BLaER1 treated with 17β-estradiol and CSF1 and Interleukin-3, amounts not matched to agents 10 nM and 100 nM (cell line): ENCODE results near the gene ZNF106.

ENCODE experiments used
- H3K27ac ChIP-seq, 11 experiments: shearing (Covaris generic); formaldehyde crosslinking; 2 replicates each; pipeline ENCODE4 v1.8.1; 2022
- H3K27me3 ChIP-seq, 11 experiments: shearing (Covaris generic); formaldehyde crosslinking; 2 replicates each; pipeline ENCODE4 v1.8.1; 2022
- H3K36me3 ChIP-seq, 11 experiments: shearing (Covaris generic); formaldehyde crosslinking; 2 replicates each; pipeline ENCODE4 v1.8.1; 2022
- H3K4me1 ChIP-seq, 10 experiments: shearing (Covaris generic); formaldehyde crosslinking; 2 replicates each; pipeline ENCODE4 v1.8.1; 2022
- H3K4me2 ChIP-seq, 11 experiments: shearing (Covaris generic); formaldehyde crosslinking; 2 replicates each; pipeline ENCODE4 v1.8.1; 2022
- H3K4me3 ChIP-seq, 10 experiments: shearing (Covaris generic); formaldehyde crosslinking; 2 replicates each; pipeline ENCODE4 v1.8.1; 2022
- H3K9ac ChIP-seq, 11 experiments: shearing (Covaris generic); formaldehyde crosslinking; 2 replicates each; pipeline ENCODE4 v1.8.1; 2022
- H3K9me3 ChIP-seq, 11 experiments: shearing (Covaris generic); formaldehyde crosslinking; replicated peaks in 1 of 11; 2 replicates each; pipeline ENCODE4 v1.8.1; 2022
- H4K20me1 ChIP-seq, 11 experiments: shearing (Covaris generic); formaldehyde crosslinking; 2 replicates each; pipeline ENCODE4 v1.8.1; 2022
- Cebpa-rat ChIP-seq, 11 experiments: shearing (Covaris generic); IDR thresholded peaks; 2 replicates each; pipeline ENCODE4 v1.8.1; 2022

The ZNF106 gene

DNA sequence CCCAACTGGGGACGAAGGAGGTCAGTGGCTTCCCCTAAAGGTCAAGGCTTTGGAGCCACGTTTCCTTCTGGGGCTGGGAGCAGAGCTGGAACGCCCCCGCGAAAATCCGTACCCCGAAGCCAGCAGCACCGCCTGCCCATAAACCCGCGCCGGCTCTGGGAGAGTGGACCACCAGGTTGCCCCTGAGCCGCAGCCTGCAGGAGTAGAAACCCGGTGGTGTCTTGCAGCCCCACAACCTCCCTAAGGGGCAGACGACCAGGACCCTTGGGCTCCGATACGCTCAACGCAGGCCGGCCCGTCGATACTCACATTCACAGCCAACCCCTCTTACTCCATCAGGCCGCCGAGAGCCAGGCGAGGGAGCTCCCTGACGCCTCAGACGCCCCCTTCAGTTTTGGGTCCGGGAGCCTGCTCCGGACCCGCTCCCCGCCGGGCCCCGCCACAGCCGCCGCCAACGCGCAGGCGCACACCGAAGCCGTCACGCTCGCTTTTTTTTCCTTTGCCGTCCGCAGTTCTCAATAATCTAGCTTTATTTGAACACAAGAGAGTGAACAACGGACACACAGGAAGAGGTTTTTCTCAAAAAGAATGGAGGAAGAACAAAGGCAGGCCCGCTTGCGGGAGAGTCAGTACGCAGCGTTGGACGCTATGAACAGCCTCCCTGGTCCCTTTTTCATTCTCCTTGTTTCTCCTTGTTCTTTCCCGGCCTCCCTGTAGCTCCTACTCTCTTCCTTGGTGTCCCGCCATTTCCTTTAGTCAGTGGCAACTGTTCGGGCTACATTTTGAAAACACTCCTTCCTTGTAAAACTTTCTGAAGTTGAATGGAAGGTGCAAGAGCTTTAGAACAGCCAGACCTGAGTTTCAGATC is at the start of gene ZNF106:
ZNF106 (minus strand) TSS at position 471 of the 868 bp plus-strand sequence. CDS start 18,852 bp downstream, outside the sequence.
- H4K20me1 ChIP-seq, result peaks cover 0 to 41% (median 30%) of the 10 kb centered on the region in 11 experiments; a peak in 15 of 22 replicates
- H3K36me3 ChIP-seq, result peaks cover under 1 to 29% (median 14%) of the 10 kb centered on the region in 11 experiments; a peak in 16 of 22 replicates
- peaks cover 42 to 68% (median 58%) of the 10 kb centered on the region in 10 experiments for H3K4me1 ChIP-seq
- H3K4me2 ChIP-seq, result peak within 1 kb of the TSS; percentile 77 to 98 (median 92)
- H3K9me3 ChIP-seq, result no peaks in the 10 kb centered on the region
- no peaks in the 10 kb centered on the region for H3K27me3 ChIP-seq
- peak within 1 kb of the TSS; percentile 82 to 95 (median 89) for H3K4me3 ChIP-seq
- peak within 1 kb of the TSS; percentile 89 to 94 (median 90) for H3K9ac ChIP-seq
- no peak for TF ChIP-seq Cebpa-rat (IDR thresholded peaks at IDR 0.05)
- H3K27ac ChIP-seq, result peak within 1 kb of the TSS; percentile 91 to 98 (median 95)

DNA sequence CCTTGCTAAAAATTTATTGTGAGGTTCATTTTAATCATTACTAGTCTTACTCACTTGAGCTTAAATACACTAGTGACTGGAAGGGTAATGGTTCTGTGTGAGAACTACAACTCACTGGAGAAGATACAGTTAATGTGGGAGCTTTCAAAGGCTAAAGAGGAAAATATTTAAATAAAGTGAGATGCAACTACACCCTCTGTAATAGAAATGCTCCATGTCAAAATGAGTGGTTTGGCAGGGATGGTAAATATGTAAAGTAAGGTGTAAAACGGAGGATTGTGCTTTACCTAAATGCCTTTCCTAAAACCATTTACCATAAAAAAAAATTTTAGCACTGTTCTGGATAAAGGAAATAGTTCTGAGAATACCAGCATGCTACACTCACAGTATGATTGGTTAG is 42.3 kb upstream of the ZNF106 start:
- H3K4me3 ChIP-seq, result no peak overlapping the region
- H3K27me3 ChIP-seq, result no peaks in the 10 kb centered on the region
- H3K9me3 ChIP-seq, result no peaks in the 10 kb centered on the region
- no peak overlapping the region for H3K27ac ChIP-seq
- no peak overlapping the region for H3K4me2 ChIP-seq
- no peak overlapping the region for H3K9ac ChIP-seq
- H3K36me3 ChIP-seq, result peaks cover 81 to 100% (median 98%) of the 10 kb centered on the region in 11 experiments
- H4K20me1 ChIP-seq, result peaks cover 0 to 20% (median 0%) of the 10 kb centered on the region in 11 experiments; a peak in 2 of 22 replicates
- H3K4me1 ChIP-seq, result no peaks in the 10 kb centered on the region
- no peak for TF ChIP-seq Cebpa-rat (IDR thresholded peaks at IDR 0.05)

DNA sequence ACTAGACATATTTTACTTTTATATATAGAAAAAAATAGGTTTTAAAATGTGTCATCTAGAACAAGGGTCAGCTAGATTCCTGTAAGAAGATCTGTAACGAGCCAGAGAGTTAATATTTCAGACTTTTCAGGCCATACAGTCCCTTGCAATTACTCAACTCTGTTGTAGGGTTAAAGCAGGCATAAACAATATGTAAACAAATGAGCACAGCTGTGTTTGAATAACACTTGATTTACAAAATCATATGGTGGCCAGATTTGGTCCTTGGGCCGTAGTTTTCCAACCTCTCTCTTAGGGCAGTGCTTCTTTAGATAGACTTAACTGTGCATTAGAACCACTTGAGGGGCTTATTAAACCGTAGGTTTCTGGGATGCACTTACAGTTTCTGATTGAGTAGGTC is 38.0 kb upstream of the ZNF106 start:
- no peak for TF ChIP-seq Cebpa-rat (IDR thresholded peaks at IDR 0.05)
- Histone ChIP-seq H3K4me1 (no peaks in the 10 kb centered on the region), H3K9me3 (no peaks in the 10 kb centered on the region), H3K9ac (no peak overlapping the region), H3K36me3 (peaks cover 61 to 100% (median 88%) of the 10 kb centered on the region in 11 experiments), H3K4me2 (no peak overlapping the region), H3K4me3 (no peak overlapping the region), H3K27me3 (no peaks in the 10 kb centered on the region), H4K20me1 (peaks cover 0 to 15% (median 0%) of the 10 kb centered on the region in 11 experiments; a peak in 2 of 22 replicates), H3K27ac (no peak overlapping the region)

DNA sequence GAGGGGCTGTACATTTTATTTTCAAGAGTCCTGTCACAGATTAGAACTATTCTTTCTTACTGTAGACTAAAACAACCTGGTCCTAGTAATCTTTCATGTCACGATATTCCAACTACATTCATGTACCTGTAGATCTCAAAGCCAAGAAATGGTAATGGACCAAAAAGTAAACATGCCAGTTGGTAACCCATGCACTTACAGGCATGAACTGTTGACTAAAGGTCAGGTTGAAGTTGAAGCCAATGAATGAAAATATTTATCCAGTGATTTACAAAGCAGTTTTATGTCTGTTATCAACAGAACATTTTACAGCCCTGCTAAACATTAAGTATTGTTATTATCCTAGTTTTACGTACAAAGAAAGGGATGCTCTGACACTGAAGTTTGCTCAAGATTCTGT is 32.4 kb upstream of the ZNF106 start:
- no peak overlapping the region for H3K27ac ChIP-seq
- H3K4me2 ChIP-seq, result no peak overlapping the region
- no peak overlapping the region for H3K4me3 ChIP-seq
- no peaks in the 10 kb centered on the region for H3K4me1 ChIP-seq
- no peaks in the 10 kb centered on the region for H3K9me3 ChIP-seq
- no peak overlapping the region for H3K9ac ChIP-seq
- H3K27me3 ChIP-seq, result no peaks in the 10 kb centered on the region
- peaks cover 63 to 100% (median 82%) of the 10 kb centered on the region in 11 experiments for H3K36me3 ChIP-seq
- peaks cover 0 to 30% (median 0%) of the 10 kb centered on the region in 11 experiments; a peak in 4 of 22 replicates for H4K20me1 ChIP-seq
- TF ChIP-seq Cebpa-rat (IDR thresholded peaks at IDR 0.05), result no peak

DNA sequence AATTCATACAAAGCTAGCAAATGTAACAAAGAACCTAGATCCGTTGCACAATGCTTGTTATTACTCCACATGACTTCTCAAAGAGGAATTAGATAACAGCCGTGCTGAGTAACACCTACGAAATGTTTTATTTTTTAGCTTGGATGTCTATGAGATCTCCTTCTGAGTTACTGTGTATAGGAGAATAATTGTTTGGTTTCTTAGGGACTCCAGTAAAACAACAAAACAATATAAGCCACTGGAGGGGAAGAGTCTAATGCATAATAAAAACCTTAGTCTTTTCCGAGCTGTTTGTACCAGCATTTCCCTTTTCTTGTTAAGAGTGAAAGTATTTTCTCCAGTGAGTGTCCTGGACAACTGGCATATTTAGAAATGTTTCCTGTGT is 20.1 kb upstream of the ZNF106 start:
- Histone ChIP-seq H3K4me3 (no peak overlapping the region), H3K9ac (peak overlapping the region in 4 of 11 experiments; percentile 3 to 52 (median 25); a peak in 7 of 22 replicates), H3K4me1 (peaks cover 0 to 45% (median 13%) of the 10 kb centered on the region in 10 experiments; a peak in 13 of 20 replicates), H3K4me2 (peak overlapping the region in 8 of 11 experiments; percentile 6 to 82 (median 58); a peak in 12 of 22 replicates), H3K27me3 (no peaks in the 10 kb centered on the region), H4K20me1 (peaks cover 0 to 88% (median 38%) of the 10 kb centered on the region in 11 experiments; a peak in 17 of 22 replicates), H3K9me3 (no peaks in the 10 kb centered on the region), H3K36me3 (peaks cover 34 to 84% (median 74%) of the 10 kb centered on the region in 11 experiments), H3K27ac (peak overlapping the region in 7 of 11 experiments; percentile 1 to 67 (median 50); a peak in 10 of 22 replicates)
- TF ChIP-seq Cebpa-rat (IDR thresholded peaks at IDR 0.05), result 0 out of 22 replicates have a peak, but pooled peaks of 1 of the 11 experiments have one; percentile 19

DNA sequence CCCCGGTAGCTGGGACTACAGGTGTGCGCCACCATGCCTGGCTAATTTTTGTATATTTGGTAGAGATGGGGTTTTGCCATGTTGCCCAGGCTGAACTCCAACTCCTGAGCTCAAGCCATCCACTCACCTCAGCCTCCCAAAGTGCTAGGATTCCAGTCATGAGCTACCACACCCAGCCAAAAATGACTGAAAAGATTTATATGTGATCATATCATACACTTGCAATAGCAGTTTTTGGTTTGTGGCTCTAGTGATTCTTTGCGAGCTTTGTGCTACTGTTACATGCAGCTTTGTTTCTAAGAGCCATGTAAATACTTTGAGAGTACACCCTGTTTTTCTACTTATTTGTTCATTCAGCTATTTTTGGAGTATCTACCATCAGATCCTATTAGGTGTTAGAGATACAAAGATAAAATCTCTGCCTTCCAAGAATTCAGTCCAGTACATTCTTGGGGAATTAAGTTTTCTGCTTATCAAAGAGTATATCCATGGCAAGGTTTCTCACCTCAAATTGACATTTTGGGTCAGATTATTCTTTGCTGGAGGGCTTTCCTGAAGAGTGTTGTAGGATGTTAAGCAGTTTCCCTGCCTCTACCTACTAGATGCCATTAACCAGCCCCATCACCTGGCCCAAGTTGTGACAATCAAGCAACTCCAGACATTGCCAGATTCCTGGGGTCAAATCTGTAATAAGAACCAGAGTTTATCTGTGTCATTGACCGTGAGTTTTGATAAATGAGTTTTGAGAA is 19.5 kb upstream of the ZNF106 start:
- Histone ChIP-seq H3K27ac (peak overlapping the region in 7 of 11 experiments; percentile 1 to 67 (median 50); a peak in 10 of 22 replicates), H3K4me2 (peak overlapping the region in 8 of 11 experiments; percentile 6 to 82 (median 58); a peak in 12 of 22 replicates), H3K9ac (peak overlapping the region in 4 of 11 experiments; percentile 3 to 52 (median 25); a peak in 4 of 22 replicates), H3K4me1 (peaks cover 0 to 47% (median 13%) of the 10 kb centered on the region in 10 experiments; a peak in 13 of 20 replicates), H3K4me3 (no peak overlapping the region), H3K9me3 (no peaks in the 10 kb centered on the region), H4K20me1 (peaks cover 0 to 93% (median 44%) of the 10 kb centered on the region in 11 experiments; a peak in 17 of 22 replicates), H3K27me3 (no peaks in the 10 kb centered on the region), H3K36me3 (peaks cover 28 to 82% (median 71%) of the 10 kb centered on the region in 11 experiments)
- TF ChIP-seq Cebpa-rat (IDR thresholded peaks at IDR 0.05), result no peak

DNA sequence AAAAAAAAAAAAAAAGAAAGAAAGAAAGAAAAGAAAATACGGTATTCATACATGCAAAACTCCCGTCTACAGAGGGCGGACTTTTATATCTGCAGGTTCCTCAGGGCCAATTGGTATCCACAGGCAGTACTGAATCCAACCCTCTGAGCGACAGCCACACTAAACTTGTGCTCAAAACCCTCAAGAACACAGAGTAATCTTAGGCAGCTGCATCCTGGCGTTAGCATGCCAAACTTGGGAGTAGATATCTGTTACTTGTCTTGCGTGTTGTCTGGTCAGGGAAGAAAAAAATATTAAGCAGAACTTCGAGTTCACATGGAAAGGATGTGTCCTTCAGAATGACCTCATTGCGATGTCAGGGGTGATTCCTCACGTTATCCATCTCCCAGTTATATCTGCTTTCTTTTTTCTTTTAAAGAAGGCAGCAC is 17.3 kb upstream of the ZNF106 start:
- Histone ChIP-seq H4K20me1 (peaks cover 0 to 99% (median 63%) of the 10 kb centered on the region in 11 experiments; a peak in 18 of 22 replicates), H3K27ac (no peak overlapping the region), H3K27me3 (no peaks in the 10 kb centered on the region), H3K9me3 (no peaks in the 10 kb centered on the region), H3K4me2 (no peak overlapping the region), H3K36me3 (peaks cover 8 to 81% (median 51%) of the 10 kb centered on the region in 11 experiments), H3K9ac (no peak overlapping the region), H3K4me3 (no peak overlapping the region), H3K4me1 (peaks cover 0 to 69% (median 19%) of the 10 kb centered on the region in 10 experiments; a peak in 15 of 20 replicates)
- TF ChIP-seq Cebpa-rat (IDR thresholded peaks at IDR 0.05), result no peak

DNA sequence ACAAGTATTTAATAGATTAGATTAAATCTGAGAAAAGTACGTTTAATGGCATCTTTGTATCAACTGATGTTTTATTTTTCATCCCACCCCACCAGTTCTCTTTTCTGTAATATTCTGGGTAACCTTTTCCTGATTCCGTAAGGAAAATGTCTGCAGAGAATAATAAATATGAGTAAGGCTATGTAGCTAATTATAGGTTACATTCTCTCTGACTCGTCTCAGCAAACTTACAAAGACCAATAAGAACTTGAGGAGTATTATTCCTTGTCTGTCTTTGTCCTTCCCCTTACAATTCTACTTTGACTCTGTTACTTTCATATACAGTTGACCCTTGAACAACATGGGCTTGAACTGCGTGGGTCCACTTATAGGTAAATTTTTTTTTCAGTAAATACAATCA is 16.6 kb upstream of the ZNF106 start:
- peaks cover 0 to 99% (median 68%) of the 10 kb centered on the region in 11 experiments; a peak in 18 of 22 replicates for H4K20me1 ChIP-seq
- peaks cover under 1 to 81% (median 45%) of the 10 kb centered on the region in 11 experiments; a peak in 21 of 22 replicates for H3K36me3 ChIP-seq
- no peaks in the 10 kb centered on the region for H3K27me3 ChIP-seq
- no peak overlapping the region for H3K4me2 ChIP-seq
- H3K4me1 ChIP-seq, result peaks cover 0 to 76% (median 19%) of the 10 kb centered on the region in 10 experiments; a peak in 15 of 20 replicates
- no peak overlapping the region for H3K4me3 ChIP-seq
- no peak overlapping the region for H3K27ac ChIP-seq
- no peaks in the 10 kb centered on the region for H3K9me3 ChIP-seq
- no peak overlapping the region for H3K9ac ChIP-seq
- no peak for TF ChIP-seq Cebpa-rat (IDR thresholded peaks at IDR 0.05)
